HG02885 (cell line): Measurements from ENCODE around the gene PLEKHG4B.

Source experiments
- ATAC-seq: cut with Tn5 transposase; IDR thresholded peaks from one replicate; pipeline ENCODE4 v1.9.1; 2021; ENCODE audit warnings: mild to moderate bottlenecking; ENCODE audit not compliant: unreplicated experiment, poor library complexity

Gene PLEKHG4B

DNA sequence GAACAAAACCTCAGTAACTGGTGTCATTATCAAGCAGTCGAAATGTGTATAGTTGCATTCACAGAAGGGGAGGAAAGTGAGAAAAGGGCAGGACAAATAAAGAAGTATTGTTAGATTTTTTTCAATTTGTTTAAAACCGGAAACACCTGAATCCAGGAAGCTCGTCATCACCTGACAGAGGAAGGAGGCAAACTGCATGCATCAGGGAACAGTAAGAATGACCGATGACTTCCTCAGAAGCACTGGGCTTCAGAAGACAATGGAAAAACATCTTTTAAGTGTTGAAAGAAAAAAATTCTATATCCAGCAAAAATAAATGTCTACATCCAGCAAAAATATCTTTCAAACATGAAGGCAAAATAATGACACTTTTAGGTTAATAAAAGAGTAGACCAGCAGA is 29.5 kb downstream of the PLEKHG4B start:
- ATAC-seq: no peak

DNA sequence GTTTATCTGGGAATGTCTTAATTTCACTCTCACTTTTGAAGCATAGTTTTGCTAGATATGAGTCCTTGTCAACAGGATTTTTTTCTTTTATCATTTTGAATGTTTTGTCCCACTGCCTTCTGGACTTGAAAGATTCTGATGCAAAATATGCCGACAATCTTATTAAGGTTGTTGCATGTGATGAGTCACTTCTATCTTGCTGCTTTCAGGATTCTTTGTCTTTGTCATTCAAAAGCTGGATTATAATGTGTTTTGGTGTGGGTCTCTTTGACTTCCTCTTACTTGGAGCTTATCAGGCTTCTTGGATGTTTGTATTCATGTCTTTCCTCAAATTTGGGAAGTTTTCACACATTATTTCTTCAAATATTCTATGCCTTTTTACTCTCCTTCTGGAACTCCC is 33.8 kb downstream of the PLEKHG4B start:
- no peak for ATAC-seq

DNA sequence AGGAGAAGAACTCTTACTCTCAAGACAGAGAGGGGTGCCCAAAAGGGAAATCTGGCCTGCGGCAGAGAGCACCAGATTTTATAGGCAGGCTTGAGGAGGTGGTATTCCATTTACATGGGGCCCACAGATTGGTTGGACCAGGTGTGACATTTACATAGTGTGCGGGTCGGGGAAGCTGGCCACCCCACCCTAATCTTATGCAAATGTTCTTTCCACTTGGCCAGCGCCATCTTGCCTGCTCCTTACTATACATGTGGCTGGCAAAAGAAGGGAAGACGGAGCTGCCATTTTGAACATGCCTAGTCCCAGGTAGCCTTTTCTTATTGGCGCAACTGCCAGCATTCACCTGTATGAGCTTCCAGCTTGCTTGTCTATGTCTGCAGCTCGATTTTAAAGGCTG is 34.8 kb downstream of the PLEKHG4B start:
- ATAC-seq: no peak

DNA sequence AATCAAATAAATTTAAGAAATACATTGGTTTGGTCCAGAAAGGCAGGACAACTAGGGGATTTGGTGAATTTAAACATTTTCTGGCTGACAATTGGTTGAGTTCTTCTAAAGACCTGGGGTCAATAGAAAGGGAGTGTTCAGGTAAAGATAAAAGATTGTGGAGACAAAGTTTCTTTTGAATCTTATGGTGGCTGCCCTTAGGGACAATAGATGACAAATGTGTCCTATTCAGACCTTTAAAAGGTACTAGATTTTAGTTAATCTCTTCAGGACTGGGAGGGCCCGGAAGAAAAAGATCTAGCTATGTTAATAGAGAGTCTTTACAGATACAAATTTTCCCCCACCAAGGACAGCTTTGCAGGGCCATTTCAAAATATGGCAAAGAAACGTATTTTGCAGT is 35.9 kb downstream of the PLEKHG4B start:
- no peak for ATAC-seq

DNA sequence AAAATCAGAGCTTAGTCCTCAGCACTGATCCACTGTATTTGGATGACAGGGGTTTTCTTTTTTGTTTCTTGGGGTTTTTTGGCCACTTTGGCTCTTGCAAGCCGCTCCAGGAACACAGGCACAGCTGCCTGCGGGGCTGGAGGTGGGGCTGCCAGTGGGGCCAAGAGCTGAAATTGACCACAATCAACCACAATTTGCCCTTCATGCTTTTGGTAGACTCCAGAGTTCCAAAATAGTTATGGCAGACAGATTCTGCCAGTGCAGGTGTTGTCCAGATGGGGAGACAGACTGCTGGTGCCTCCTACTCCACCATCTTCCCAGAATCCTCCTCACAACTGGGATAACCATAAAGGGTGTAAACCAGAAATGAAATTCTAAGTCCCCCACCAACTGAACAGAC is 36.5 kb downstream of the PLEKHG4B start:
- ATAC-seq: no peak

DNA sequence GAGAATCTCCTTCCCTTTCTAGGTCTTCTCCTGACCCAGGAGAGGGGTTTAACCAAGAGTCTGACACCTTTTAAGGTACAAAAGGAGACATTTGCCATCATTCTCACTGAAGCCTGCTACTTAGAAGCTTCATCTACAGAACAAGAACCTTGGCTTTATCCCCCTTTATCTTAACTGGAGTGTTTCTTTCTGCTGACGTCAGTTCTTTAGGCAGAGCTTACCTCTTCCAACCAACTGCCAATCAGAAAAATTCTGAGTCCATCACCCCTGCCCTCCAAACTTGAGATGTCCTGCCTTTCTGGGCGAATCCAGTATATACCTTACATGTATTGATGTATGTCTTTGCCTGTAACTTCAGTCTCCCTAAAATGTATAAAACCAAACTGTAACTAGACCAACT is 37.2 kb downstream of the PLEKHG4B start:
- no peak for ATAC-seq

DNA sequence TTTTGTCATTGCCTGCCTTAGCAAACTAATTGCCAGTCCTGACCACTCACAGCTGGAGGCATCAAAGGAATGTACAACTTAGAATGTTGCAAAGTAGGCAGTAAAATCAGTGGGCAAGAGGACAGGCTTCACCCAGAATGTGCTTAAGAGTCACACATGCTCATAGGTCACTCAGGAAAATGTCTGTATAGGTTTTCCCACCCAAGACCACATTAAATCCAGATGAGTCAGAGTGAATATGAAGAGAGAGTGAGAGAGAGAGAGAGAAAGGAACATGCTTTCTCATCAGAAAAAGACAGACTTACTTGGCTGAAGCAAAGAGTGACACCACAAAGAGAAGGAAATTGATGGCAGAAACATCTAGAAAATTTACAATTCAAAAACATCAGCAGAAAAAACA is 37.9 kb downstream of the PLEKHG4B start:
- ATAC-seq: no peak

DNA sequence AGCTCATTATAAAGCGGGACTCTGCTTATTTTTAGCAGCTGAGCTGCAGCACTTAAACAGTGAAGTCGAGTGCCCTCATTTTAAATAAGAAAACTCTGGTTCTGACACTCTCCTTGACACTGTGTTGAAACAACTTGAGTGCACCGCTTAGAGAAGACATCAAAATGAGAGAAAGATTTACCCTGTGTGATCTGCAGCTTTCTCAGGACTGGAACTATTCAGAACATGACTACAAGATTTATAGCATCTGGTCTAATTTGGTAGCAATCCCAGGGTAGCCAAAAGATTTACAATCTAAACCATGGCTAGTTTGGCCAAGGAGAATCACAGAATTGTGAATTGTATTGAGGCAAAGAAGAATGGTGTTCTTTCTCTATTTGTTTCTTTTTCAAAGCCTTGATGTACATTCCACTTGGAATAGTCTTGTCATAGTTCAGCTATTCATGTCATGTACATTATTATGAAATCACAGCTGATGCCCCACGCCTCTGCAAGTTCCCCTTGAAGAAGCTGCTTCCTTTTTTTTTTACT is 38.7 kb downstream of the PLEKHG4B start:
- no peak for ATAC-seq

DNA sequence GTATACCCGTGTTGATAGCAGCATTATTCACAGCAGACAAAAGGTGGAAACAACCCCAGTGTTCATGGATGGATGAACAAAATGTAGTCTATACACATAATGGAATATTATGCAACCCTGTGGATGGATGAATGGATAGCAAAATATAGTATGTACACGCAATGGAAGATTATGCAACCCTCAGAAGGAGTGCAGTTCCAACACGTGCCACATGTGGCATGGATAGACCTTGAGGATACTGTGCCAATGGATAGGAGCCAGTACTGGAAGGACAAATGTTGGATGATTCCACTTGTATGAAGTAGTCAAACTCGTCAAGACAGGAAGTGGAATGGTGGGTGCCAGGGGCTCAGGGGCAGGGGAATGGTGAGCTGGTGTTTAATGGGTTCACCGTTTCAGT is 44.9 kb downstream of the PLEKHG4B start:
- ATAC-seq: no peak

DNA sequence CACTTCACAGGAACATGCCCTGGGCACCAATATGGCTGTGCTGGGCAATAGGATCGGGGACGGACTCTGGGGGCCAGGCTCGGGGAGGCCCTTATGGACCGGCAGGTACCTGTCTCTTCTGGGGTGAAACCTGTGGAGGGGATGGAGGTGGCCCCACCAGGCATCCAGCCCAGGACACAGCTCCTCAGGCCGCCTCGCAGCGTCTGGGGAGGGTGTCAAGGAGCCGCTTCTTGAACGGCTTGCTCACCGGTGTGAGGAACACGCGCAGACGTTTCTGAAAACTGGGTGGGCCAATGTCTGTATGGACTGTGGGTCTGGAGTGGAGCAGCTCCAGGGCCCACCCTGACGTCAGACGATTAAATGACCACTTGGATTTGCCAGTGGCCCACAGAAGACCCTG is 45.8 kb downstream of the PLEKHG4B start:
- ATAC-seq: no peak

DNA sequence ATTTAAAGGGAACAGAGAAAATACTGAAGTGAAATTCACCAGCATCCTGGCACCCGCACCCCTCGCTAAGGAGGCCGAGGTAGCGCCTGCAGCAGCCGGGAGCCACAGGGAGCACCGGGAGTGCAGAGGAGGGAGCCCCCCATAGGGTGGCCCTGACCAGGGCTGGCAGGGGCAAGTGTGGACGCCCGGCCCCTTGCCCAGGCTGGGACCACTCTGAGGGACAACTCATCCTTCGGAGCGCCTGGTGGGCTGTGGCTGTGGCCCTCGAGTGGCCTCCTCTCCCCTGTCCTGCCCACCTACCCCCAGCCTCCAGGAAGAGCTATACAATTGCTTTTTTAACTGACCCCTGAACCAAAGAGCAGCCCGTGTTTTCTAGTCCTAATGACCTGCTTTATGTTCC is 47.0 kb downstream of the PLEKHG4B start:
- no peak for ATAC-seq

DNA sequence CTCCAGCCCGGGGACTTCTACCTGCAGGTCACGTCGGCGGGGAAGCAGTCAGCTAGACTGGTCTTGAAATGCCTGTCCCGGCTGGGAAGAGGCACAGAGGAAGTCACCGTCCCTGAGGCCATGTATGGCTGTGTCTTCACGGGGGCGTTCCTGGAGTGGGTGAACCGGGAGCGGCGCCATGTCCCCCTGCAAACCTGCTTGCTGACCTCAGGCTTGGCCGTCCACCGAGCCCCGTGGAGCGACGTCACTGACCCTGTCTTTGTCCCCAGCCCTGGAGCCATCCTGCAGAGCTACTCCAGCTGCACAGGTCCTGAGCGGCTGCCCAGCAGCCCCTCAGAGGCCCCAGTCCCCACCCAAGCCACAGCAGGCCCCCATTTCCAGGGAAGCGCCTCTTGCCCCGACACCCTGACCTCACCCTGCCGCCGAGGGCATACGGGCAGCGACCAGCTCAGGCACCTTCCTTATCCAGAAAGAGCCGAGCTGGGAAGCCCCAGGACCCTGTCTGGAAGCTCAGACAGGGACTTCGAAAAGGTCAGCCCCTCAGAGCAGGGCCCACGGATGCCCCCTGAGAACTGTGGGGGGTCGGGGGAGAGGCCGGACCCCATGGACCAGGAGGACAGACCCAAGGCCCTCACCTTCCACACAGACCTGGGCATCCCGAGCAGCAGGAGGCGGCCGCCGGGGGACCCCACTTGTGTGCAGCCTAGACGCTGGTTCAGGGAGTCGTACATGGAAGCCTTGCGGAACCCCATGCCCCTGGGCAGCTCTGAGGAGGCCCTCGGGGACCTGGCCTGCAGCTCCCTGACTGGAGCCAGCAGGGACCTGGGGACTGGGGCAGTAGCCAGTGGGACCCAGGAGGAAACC is 47.8 kb downstream of the PLEKHG4B start:
- ATAC-seq: no peak

DNA sequence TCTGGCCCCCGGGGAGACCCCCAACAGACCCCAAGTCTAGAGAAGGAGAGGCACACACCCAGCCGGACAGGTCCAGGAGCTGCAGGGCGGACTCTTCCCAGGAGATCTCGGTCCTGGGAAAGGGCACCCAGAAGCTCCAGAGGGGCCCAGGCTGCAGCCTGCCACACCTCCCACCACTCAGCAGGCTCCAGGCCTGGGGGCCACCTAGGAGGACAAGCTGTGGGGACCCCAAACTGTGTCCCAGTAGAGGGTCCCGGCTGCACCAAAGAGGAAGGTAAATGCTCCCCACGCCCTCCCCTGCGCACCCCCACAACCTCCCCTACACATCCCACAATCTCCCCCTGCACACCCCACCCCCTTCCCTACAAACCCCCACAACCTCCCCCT is 48.5 kb downstream of the PLEKHG4B start:
- no peak for ATAC-seq

DNA sequence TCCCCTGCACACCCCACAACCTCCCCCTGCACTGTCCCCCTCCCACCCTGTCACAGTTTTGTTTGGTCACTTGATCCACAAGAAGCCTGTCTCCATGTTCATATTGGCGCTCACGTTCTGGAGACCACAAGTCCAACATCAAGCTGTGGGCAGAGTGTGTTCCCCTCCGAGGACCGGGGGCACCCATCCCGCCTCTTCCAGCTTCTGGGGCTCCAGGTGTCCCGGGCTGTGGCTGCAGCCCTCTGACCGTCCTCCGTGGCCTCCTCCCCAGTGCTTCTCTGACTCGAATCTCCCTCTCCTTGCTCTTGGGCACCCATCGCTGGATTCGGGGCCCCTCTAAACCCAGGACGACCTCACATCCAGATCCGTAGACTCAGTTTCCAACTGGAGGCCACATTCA is 49.2 kb downstream of the PLEKHG4B start:
- ATAC-seq: no peak

DNA sequence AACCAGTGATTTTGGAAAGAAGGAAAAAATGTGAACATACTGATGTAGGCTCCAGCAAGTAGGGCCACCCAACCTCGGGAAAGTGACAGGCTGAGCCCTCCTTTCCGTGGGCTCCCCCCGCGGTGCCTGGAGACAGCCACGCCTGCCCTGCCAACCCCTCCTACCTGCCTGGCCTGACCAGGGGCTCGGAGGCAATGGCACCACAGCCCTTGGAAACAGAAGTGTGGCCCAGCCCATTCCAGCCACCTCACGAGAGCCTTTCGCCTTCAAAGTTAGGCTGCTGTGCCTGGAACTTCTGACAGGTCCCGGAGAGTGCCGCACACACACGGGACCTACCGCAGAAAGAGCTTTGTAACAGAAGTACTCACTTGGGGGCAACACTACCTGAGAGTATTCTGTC is 49.8 kb downstream of the PLEKHG4B start:
- no peak for ATAC-seq

DNA sequence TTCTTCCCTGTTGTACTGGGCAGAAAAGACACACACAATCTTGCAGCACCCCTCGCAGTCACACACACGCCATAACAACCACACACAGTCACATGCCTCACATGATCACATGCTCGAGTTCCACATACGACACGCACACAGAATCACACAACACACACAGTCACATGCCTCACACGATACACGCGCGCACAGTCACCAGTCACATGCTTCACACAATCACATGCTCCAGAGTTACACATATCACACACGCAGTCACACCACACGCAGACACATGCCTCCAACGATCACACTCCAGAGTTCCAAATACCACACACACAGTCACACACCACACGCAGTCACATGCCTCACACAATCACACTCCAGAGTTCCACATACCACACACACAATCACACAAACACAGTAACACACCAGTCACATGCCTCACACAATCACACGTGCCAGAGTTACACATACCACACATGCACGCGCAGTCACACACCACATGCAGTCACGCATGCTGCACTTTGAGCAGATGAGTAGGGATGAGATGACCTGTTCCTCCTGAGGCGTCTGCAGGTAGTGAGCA is 50.4 kb downstream of the PLEKHG4B start:
- no peak for ATAC-seq

DNA sequence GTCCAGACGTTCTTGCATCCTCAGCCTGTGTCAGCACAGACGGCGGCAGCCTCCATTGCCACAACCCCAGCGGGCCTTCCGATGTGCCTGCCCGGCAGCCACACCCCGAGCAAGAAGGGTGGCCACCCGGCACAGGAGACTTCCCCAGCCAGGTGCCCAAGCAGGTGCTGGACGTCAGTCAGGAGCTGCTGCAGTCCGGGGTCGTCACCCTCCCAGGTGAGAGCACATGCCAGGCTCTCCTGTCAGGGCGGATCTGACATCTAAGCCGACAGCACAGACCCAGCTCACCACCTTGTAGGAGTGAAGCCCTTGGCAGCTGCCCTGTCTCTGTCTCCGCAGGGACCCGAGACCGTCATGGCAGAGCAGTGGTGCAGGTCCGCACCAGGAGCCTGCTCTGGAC is 51.1 kb downstream of the PLEKHG4B start:
- no peak for ATAC-seq

DNA sequence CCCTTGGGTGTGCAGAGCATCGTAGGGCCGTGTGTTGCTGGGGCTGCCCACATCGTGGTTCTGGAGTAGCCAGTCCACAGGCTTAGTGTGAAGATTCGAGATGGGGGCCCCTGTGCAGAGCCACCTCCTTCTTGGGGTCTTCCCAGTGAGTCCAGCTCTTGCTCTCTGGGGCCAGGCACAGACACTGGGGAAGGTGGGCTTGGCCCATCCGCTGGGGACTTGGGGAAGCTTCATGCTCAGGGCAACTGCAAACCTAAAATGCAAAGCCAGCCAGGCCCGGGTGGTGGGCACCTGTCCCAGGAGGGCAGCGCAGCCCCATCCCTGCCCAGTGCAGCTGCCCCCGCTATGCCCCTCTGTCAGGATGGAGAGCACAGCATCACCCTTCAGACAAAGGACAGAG is 53.0 kb downstream of the PLEKHG4B start:
- no peak for ATAC-seq

DNA sequence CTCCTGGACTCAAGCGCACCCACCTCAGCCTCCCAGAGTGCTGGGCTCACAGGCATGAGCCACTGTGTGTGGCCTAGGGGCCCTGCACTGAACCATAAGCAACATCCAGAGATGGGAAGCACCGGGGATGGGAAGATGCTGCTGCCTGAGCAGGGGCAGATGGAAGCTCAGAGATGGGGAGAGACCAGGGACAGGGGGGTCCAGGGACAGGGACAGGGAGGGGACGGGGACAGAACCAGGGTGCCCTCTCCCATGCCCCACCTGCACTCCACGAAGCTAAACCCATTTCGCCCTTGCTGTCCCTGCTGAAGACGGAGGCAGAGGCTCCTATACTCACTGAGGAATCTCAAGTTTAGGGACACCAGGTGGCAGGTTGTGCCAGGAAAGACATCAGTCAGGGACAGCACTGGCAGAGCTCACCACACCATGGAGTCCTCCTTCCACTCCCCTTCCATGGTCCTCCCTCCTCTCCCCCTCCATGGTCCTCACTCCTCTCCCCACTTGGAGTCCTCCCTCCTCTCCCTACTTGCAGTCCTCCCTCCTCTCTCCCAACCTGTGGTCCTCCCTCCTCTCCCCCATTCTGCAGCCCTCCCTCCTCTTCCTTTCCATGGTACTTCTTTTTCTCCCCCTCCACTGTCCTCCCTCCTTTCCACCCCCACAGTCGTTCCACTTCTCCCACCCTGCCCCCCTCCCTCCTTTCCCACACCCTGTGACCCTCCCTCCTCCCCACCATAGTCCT is 53.8 kb downstream of the PLEKHG4B start:
- no peak for ATAC-seq

DNA sequence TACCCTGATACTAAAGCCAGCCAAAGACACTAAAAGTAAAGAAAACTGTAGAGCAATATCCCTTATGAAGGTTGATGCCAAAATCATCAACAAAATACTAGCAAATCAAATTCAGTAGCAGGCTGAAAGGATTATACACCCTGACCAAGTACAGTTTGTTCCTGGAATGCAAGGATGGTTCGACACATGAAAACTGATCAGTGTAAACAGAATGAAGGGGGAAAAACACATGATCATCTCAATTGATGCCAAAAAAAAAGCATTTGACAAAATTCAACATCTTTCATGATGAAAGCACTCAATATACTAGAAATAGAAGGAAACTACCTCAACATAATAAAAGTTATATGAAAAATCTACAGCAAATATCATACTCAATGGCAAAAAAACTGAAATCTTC is 55.8 kb downstream of the PLEKHG4B start:
- ATAC-seq: no peak

DNA sequence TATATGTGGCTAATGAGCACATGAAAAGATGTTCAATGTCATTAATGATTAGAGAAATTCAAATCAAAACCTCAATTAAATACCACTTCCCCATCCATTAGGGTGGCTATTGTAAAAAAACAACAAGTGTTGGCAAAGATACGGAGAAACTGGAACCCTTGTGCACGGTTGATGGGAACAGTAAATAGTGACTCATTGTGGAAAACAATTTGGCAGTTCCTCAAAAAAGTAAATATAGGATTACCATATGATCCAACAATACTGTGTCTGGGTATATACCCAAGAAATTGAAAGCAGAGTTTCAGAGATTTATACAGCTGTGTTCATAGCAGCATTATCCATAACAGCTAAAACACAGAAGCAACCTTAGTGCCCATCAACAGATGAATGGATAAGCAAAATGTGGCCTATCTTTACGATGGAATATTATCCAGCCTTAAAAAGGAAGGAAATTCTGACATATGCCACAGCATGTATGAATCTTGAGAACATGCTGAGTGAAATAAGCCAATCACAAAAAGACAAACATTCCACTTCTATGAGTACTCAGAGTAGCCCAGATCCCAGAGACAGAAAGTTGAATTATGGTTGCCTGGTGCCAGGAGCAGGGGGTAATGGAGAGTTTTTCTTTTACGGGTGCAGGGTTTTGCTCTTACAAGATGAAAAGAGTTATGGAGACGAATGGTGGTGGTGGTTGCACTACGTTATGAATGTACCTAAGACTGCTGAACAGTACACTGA is 57.9 kb downstream of the PLEKHG4B start:
- ATAC-seq: no peak
